Large intestine (tissue), 12 donors: ENCODE measurements around the gene DIRAS2. TPM values are rescaled to one million over a fixed set of nuclear protein-coding genes. Genes with fewer than 3 reads are reported as not detected.
"Not testable (repeated sequence)": the region's sequence is repeated elsewhere in the genome, so short reads cannot be mapped to it uniquely, and the experiment has no call there.

Experiments used
- DNase-seq, 2 donors: peaks; one replicate each; pipeline versions ENCODE4 v3.0.0 to v3.0.0-alpha.2; 2013
- H3K27ac ChIP-seq: one replicate; pipeline ENCODE4 v1.5.1; 2013; ENCODE audit warnings: low read length
- H3K27me3 ChIP-seq: 2 replicates; pipeline ENCODE4 v1.6.1; 2013; ENCODE audit warnings: low read length; ENCODE audit not compliant: control insufficient read depth, insufficient read depth
- H3K36me3 ChIP-seq: 2 replicates; pipeline ENCODE4 v1.6.1; 2013; ENCODE audit warnings: low read length; ENCODE audit not compliant: control insufficient read depth, insufficient read depth
- H3K4me1 ChIP-seq: one replicate; pipeline ENCODE4 v1.6.1; 2013; ENCODE audit warnings: low read length; ENCODE audit not compliant: control insufficient read depth, insufficient read depth
- H3K4me3 ChIP-seq: one replicate; pipeline ENCODE4 v1.5.1; 2013; ENCODE audit warnings: low read length
- H3K9me3 ChIP-seq: one replicate; pipeline ENCODE4 v1.6.1; 2013; ENCODE audit warnings: mild to moderate bottlenecking, low read depth, low read length, moderate library complexity; ENCODE audit not compliant: control insufficient read depth
- WGBS: methylation state at CpG from one replicate; pipeline ENCODE4 v1.1.5; 2013; ENCODE audit warnings: low lambda C conversion rate; ENCODE audit not compliant: insufficient coverage; 5-methylcytosine and 5-hydroxymethylcytosine counted together
- long read RNA-seq, 11 donors: transcript quantifications; one replicate each; lab custom pipeline, GENCODE V29; 2026
- polyA plus RNA-seq: library from polyadenylated mRNA; unstranded; fragments of 120-200 nt; gene quantifications from one replicate; pipeline ENCODE4 v1.2.1, GENCODE V29; 2013

DIRAS2 gene
- 2.4 TPM for polyA plus RNA-seq
- long read RNA-seq, donor 1: 0 reads
- long read RNA-seq, donor 2, full-length matches to known transcripts: 1 of 1 reads
- long read RNA-seq, donor 2, partial matches to known transcripts: 0 of 1 reads
- long read RNA-seq, donor 2, other reads (novel, unspliced or antisense): 0 of 1 reads
- long read RNA-seq, donor 3: 0 reads
- long read RNA-seq, donor 4: 0 reads
- long read RNA-seq, donor 5: 0 reads
- long read RNA-seq, donor 6, full-length matches to known transcripts: 1 of 1 reads
- long read RNA-seq, donor 6, partial matches to known transcripts: 0 of 1 reads
- long read RNA-seq, donor 6, other reads (novel, unspliced or antisense): 0 of 1 reads
- long read RNA-seq, donor 7: 0 reads
- long read RNA-seq, donor 8: 0 reads
- long read RNA-seq, donor 9, full-length matches to known transcripts: 1 of 1 reads
- long read RNA-seq, donor 9, partial matches to known transcripts: 0 of 1 reads
- long read RNA-seq, donor 9, other reads (novel, unspliced or antisense): 0 of 1 reads
- long read RNA-seq, donor 10: 0 reads
- long read RNA-seq, donor 11, full-length matches to known transcripts: 1 of 1 reads
- long read RNA-seq, donor 11, partial matches to known transcripts: 0 of 1 reads
- long read RNA-seq, donor 11, other reads (novel, unspliced or antisense): 0 of 1 reads

DNA sequence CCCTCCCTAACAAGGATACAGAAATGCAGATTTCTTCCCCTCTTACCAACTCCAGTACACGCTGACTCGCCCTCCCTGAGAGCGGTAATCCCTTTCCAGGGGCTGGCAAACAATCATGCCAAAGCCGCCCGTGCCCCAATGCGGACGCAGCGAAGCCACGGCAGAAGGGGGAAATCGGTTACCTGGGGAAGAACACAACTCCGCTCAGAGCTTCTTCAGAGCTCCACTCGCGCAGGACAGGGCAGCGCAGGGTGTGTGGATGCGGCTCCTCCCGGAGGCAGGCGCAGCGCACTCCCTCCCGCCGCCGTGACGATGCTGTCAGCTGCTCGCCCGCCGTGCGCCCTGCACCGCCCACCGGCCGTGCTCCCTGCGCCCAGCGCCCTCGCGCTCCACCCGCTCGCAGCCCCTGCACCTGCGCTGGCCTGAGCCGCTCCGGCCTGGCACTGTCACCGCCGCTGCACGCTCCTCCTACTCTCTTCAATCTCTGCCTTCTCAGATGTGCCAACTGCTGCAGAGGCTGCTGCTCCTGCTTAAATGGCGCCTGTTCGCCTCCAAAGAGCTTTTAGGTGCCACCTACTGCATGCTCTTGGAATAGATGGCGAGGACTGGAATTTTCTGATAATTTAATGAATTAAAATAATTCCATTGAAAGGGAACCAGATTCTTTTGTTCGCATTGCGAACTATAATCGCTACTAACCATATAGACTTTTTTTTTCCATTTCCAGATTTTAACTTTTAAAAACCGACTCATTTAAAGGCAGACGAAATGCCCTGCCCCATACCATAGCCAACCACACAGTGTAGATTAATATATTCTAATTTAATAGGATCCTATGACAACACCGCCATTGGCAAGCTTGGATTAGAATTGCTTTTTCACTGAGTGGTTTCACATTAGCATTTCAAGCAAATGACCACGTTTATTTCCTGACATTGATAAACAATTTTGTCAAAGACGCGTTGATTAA is at the start of gene DIRAS2:
TSS of gene DIRAS2 (minus strand) at position 255 of the 970 bp plus-strand sequence. CDS start 28,997 bp downstream, outside the sequence.
- Histone ChIP-seq H3K4me1 (peaks cover 12% of the 10 kb centered on the region), H3K4me3 (peak within 1 kb of the TSS; percentile 49), H3K27ac (peak within 1 kb of the TSS; percentile 16), H3K36me3 (no peaks in the 10 kb centered on the region), H3K9me3 (no peaks in the 10 kb centered on the region), H3K27me3 (peaks cover 9% of the 10 kb centered on the region)
- 67% methylated on average over 3 of the region's 53 CpGs for WGBS
- DNase-seq: peak; percentile 51 to 87

GRCh38 chr9:90684736-90685135 is 42.1 kb upstream of the DIRAS2 start:
- DNase-seq: no peak
- Histone ChIP-seq H3K4me3 (no peak overlapping the region), H3K27ac (no peak overlapping the region), H3K9me3 (no peaks in the 10 kb centered on the region), H3K27me3 (no peaks in the 10 kb centered on the region), H3K36me3 (no peaks in the 10 kb centered on the region), H3K4me1 (no peaks in the 10 kb centered on the region)
- 83% methylated on average over 1 of the region's 5 CpGs for WGBS

- Histone ChIP-seq H3K9me3 (no peaks in the 10 kb centered on the region), H3K36me3 (no peaks in the 10 kb centered on the region), H3K27ac (no peak overlapping the region), H3K4me3 (no peak overlapping the region), H3K27me3 (no peaks in the 10 kb centered on the region), H3K4me1 (no peaks in the 10 kb centered on the region)
- WGBS: no CpG with 5 or more reads among the region's 1 CpG
- DNase-seq: no peak
Measured at GRCh38 chr9:90684106-90684505, 41.5 kb upstream of the DIRAS2 start.

DNA sequence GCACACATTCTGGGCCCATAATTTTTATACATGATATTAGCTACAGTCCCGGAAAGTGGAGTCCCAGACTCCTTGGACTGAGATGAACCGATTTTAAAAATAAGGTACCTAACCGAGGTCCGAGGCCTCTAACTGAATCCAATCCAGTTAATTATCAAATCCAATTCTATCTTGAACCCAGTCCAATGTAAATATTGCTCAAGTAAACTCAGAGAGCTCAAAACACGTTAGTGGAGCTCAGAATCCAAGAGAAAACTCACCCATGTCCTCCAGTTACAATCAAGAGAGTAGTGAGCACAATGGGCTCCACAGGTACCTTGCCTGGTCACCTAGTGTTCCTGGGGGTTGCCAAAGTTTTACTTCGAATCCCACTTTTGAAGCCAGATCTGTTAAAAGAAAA is 37.9 kb upstream of the DIRAS2 start:
- no peak overlapping the region for H3K4me3 ChIP-seq
- H3K36me3 ChIP-seq: no peaks in the 10 kb centered on the region
- H3K4me1 ChIP-seq: no peaks in the 10 kb centered on the region
- H3K27me3 ChIP-seq: no peaks in the 10 kb centered on the region
- no peaks in the 10 kb centered on the region for H3K9me3 ChIP-seq
- DNase-seq: no peak
- WGBS: 100% methylated on average over 1 of the region's 6 CpGs
- no peak overlapping the region for H3K27ac ChIP-seq

DNA sequence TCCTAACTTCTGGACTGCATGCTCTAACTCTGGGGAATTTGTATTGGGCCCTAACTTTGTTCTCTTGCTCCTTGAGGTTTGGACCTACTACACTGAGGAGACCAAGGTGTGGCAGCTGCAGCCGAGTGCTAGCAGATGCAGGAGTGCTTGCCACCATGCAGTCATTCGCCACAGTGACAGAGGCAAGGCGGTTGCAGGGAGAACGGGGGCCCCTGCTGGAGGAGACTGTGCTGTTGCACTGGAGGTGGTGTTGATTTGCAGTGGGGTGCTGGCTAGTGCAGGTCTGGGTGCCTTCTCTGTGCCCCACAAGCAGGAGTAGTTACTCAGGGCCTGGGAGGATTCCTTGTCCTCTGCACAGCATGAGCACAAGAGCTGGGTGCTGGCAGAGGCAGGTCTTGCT is 22.4 kb upstream of the DIRAS2 start:
- H3K27me3 ChIP-seq: no peaks in the 10 kb centered on the region
- no peak overlapping the region for H3K27ac ChIP-seq
- H3K36me3 ChIP-seq: no peaks in the 10 kb centered on the region
- no peaks in the 10 kb centered on the region for H3K4me1 ChIP-seq
- no peak overlapping the region for H3K4me3 ChIP-seq
- WGBS: no CpG with 5 or more reads among the region's 4 CpGs
- no peak for DNase-seq
- no peaks in the 10 kb centered on the region for H3K9me3 ChIP-seq

DNA sequence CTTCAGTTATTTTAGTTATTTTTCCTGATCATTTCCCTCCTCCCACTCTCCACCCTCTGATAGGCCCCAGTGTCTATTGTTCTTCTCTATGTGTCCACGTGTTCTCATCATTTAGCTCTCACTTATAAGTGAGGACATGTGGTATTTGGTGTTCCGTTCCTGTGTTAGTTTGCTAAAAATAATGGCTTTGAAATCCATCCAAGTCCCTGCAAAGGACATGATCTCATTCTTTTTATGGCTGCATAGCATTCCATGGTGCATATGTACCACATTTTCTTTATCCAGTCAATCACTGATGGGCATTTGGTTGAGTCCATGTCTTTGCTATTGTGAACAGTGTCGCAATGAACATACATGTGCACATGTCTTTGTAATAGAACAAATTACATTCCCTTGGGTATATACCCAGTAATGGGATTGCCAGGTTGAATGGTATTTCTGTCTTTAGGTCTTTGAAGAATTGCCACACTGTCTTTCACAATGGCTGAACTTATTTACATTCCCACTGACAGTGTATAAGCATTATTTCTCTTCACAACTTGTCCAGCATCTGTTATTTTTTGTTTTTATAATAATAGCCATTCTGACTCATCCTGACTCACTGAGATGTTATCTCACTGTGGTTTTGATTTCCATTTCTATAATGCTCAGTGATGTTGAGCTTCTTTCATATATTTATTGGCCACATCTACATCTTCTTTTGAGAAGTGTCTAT is 17.2 kb upstream of the DIRAS2 start:
- Histone ChIP-seq H3K36me3 (no peaks in the 10 kb centered on the region), H3K9me3 (no peaks in the 10 kb centered on the region), H3K4me1 (no peaks in the 10 kb centered on the region), H3K4me3 (no peak overlapping the region), H3K27ac (no peak overlapping the region), H3K27me3 (no peaks in the 10 kb centered on the region)
- no CpG with 5 or more reads among the region's 3 CpGs for WGBS
- DNase-seq: no peak

DNA sequence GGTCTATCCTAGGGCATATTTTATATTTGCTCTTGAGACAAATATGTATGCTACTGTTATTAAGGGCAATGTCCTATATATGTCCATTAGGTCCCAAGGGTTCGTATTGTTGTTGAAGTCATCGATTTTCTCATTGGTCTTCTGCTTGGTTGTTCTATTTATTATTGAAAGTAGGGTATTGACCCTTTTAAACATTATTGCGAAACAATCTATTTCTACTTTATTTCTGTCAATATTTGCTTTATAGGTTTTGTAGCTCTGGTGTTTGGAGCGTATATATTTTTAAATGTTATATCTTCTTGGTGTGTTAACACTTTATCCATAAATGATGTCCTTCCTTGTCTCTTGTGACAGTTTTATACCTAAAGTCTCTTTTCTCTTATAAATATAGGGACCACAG is 16.2 kb upstream of the DIRAS2 start:
- 94% methylated on average over 3 of the region's 4 CpGs for WGBS
- Histone ChIP-seq H3K4me3 (no peak overlapping the region), H3K27ac (no peak overlapping the region), H3K4me1 (no peaks in the 10 kb centered on the region), H3K27me3 (no peaks in the 10 kb centered on the region), H3K36me3 (no peaks in the 10 kb centered on the region), H3K9me3 (no peaks in the 10 kb centered on the region)
- DNase-seq: no peak

DNA sequence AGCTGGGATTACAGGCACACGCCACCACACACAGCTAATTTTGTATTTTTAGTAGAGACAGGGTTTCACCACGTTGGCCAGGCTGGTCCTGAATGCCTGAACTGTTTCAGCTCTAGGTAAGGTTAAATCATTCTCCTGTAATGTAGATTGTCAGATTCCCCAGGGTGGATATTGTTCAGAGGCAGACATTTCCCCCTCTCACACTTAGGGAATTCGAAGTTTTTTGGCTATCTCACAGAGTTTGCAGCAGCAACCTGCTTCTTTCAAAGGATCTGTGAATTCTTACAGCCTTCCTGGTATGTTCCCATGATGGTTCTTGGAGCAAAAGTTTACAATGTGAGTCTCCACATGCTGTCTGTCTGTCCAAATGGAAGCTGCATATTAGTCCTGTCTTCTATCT is 15.6 kb upstream of the DIRAS2 start:
- Histone ChIP-seq H3K9me3 (no peaks in the 10 kb centered on the region), H3K4me1 (no peaks in the 10 kb centered on the region), H3K36me3 (no peaks in the 10 kb centered on the region), H3K27me3 (no peaks in the 10 kb centered on the region), H3K4me3 (no peak overlapping the region), H3K27ac (no peak overlapping the region)
- no peak for DNase-seq
- WGBS: no CpG with 5 or more reads among the region's 3 CpGs

DNA sequence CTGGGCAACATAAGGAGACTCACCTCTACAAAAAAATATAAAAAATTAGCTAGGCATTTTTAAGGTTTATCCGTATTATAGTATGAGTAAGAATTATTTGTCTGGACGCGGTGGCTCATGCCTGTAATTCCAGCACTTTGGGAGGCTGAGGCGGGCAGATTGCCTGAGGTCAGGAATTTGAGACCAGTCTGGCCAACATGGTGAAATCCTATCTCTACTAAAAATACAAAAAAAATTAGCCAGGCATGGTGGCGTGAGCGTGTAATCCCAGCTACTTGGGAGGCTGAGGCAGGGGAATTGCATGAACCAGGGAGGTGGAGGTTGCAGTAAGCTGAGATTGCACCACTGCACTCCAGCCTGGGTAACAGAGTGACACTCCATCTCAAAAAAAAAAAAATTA is 14.3 kb upstream of the DIRAS2 start:
- H3K4me1 ChIP-seq, H3K27ac ChIP-seq, H3K9me3 ChIP-seq, H3K4me3 ChIP-seq, H3K36me3 ChIP-seq, H3K27me3 ChIP-seq, DNase-seq: not testable (repeated sequence)
- no CpG with 5 or more reads among the region's 6 CpGs for WGBS

DNA sequence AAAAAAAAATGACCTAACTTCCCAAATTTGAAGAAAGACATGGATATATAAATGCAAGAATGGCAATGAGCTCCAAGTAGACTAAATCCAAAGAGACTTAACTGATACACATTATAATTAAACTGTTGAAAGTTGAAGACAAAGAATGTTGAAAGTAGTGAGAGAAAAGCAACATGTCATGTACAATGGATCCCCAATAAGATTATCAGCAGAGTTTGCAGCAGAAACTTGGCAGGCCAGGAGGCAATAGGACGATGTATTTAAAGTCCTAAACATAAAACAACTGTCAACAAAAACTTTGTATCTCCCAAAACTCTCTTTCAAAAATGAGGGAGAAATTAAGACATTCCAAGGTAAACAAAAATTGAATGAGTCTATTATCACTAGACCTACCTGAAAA is 8.6 kb upstream of the DIRAS2 start:
- no CpG with 5 or more reads among the region's 1 CpG for WGBS
- Histone ChIP-seq H3K4me1 (no peaks in the 10 kb centered on the region), H3K27me3 (no peaks in the 10 kb centered on the region), H3K27ac (no peak overlapping the region), H3K36me3 (no peaks in the 10 kb centered on the region), H3K4me3 (no peak overlapping the region), H3K9me3 (peaks cover 5% of the 10 kb centered on the region)
- no peak for DNase-seq
